ENCODE results near the gene SLC8A1. TPM values are rescaled to one million over a fixed set of nuclear protein-coding genes. Genes with fewer than 3 reads are reported as not detected.

SLC8A1 gene
- polyA plus RNA-seq, 12 donors, result 4.4 to 12.4 (median 8.5) TPM; not detected in 1

GRCh38 chr2:40388161-40388560, 63.7 kb downstream of the SLC8A1 start:
- no peak for DNase-seq

GRCh38 chr2:40386177-40386576, 65.7 kb downstream of the SLC8A1 start:
- DNase-seq, result no peak

GRCh38 chr2:40384714-40385113, 67.2 kb downstream of the SLC8A1 start:
- DNase-seq, result no peak

- DNase-seq, result no peak
Measured at GRCh38 chr2:40384233-40384632, 67.7 kb downstream of the SLC8A1 start.

- DNase-seq, result no peak
Measured at GRCh38 chr2:40380721-40381120, 71.2 kb downstream of the SLC8A1 start.

GRCh38 chr2:40380041-40380440, 71.8 kb downstream of the SLC8A1 start:
- no peak for DNase-seq

- no peak for DNase-seq
Measured at GRCh38 chr2:40374543-40375240, 77.2 kb downstream of the SLC8A1 start.

GRCh38 chr2:40373111-40373510, 78.8 kb downstream of the SLC8A1 start:
- no peak for DNase-seq

- no peak for DNase-seq
Measured at GRCh38 chr2:40372283-40372985, 79.5 kb downstream of the SLC8A1 start.

GRCh38 chr2:40371525-40372282, 80.2 kb downstream of the SLC8A1 start:
- DNase-seq, result peak; percentile 56

GRCh38 chr2:40370007-40370395, 81.9 kb downstream of the SLC8A1 start:
- no peak for DNase-seq

- no peak for DNase-seq
Measured at GRCh38 chr2:40369267-40370006, 82.5 kb downstream of the SLC8A1 start.

- no peak for DNase-seq
Measured at GRCh38 chr2:40367652-40368051, 84.2 kb downstream of the SLC8A1 start.

- no peak for DNase-seq
Measured at GRCh38 chr2:40367032-40367431, 84.9 kb downstream of the SLC8A1 start.

- no peak for DNase-seq
Measured at GRCh38 chr2:40364151-40364874, 87.6 kb downstream of the SLC8A1 start.

GRCh38 chr2:40363631-40364030, 88.3 kb downstream of the SLC8A1 start:
- DNase-seq, result no peak

- DNase-seq, result no peak
Measured at GRCh38 chr2:40363231-40363630, 88.7 kb downstream of the SLC8A1 start.

GRCh38 chr2:40361478-40361877, 90.4 kb downstream of the SLC8A1 start:
- DNase-seq, result no peak

- DNase-seq, result no peak
Measured at GRCh38 chr2:40360652-40361051, 91.2 kb downstream of the SLC8A1 start.

- no peak for DNase-seq
Measured at GRCh38 chr2:40359811-40360210, 92.1 kb downstream of the SLC8A1 start.

- DNase-seq, result no peak
Measured at GRCh38 chr2:40358783-40359182, 93.1 kb downstream of the SLC8A1 start.

All from muscle of arm (tissue), 12 donors.